CD4-positive, alpha-beta memory T cell (primary cell): ENCODE measurements around the gene EYA2. TPM values are rescaled to one million over a fixed set of nuclear protein-coding genes. Genes with fewer than 3 reads are reported as not detected.

ENCODE experiments used
- CTCF ChIA-PET: fragments of 350-600 bp; sonication (Branson Sonifier 250); formaldehyde crosslinking; loops from one replicate; lab custom pipeline; 2021; ENCODE audit warnings: inconsistent platforms; ENCODE audit not compliant: partially characterized antibody; lab: Charles Lee
- POLR2A ChIA-PET: fragments of 350-600 bp; sonication (Branson Sonifier 250); formaldehyde crosslinking; loops from one replicate; lab custom pipeline; 2021; ENCODE audit not compliant: partially characterized antibody; lab: Charles Lee
- DNase-seq, 5 donors: peaks; one replicate each; pipeline versions ENCODE4 v3.0.0 to v3.0.0-alpha.2; 2020 to 2022; ENCODE audit warnings: mixed read lengths in 1 of 5
- H3K27ac ChIP-seq: one replicate; pipeline ENCODE4 v1.7.0; 2013; ENCODE audit warnings: low read depth, low read length
- H3K27me3 ChIP-seq: 2 replicates; pipeline ENCODE4 v1.7.0; 2013; ENCODE audit warnings: mild to moderate bottlenecking, low read length, moderate library complexity; ENCODE audit not compliant: insufficient read depth
- H3K36me3 ChIP-seq: 2 replicates; pipeline ENCODE4 v1.7.0; 2013; ENCODE audit warnings: mild to moderate bottlenecking, low read length, moderate library complexity; ENCODE audit not compliant: insufficient read depth
- H3K4me1 ChIP-seq: 2 replicates; pipeline ENCODE4 v1.7.0; 2013; ENCODE audit warnings: mild to moderate bottlenecking, low read length, moderate library complexity; ENCODE audit not compliant: insufficient read depth
- H3K4me3 ChIP-seq, 2 donors: one replicate each; pipeline ENCODE4 v1.7.0; 2013; ENCODE audit warnings: low read length in 2 of 2, mild to moderate bottlenecking in 1 of 2
- H3K9me3 ChIP-seq, 2 donors: one replicate each; pipeline ENCODE4 v1.7.0; 2013; ENCODE audit warnings: low read length in 2 of 2, control low read depth in 1 of 2; ENCODE audit not compliant: control insufficient read depth in 1 of 2
- H3K27ac Mint-ChIP-seq, 7 donors: one replicate each; pipeline ENCODE4 v1.8.0; 2020 to 2021; ENCODE audit warnings: mixed read lengths in 7 of 7, mild to moderate bottlenecking in 6 of 7, inconsistent platforms in 3 of 7, moderate library complexity in 3 of 7
- H3K27me3 Mint-ChIP-seq, 2 donors: one replicate each; pipeline ENCODE4 v1.8.0; 2020 to 2021; ENCODE audit warnings: mixed read lengths in 2 of 2
- H3K36me3 Mint-ChIP-seq, 2 donors: one replicate each; pipeline ENCODE4 v1.8.0; 2020 to 2021; ENCODE audit warnings: mixed read lengths in 2 of 2, inconsistent platforms in 1 of 2, mild to moderate bottlenecking in 1 of 2
- H3K4me1 Mint-ChIP-seq, 4 donors: one replicate each; pipeline ENCODE4 v1.8.0; 2020 to 2021; ENCODE audit warnings: mixed read lengths in 4 of 4, mild to moderate bottlenecking in 1 of 4
- H3K4me3 Mint-ChIP-seq, 8 donors: one replicate each; pipeline ENCODE4 v1.8.0; 2020 to 2021; ENCODE audit warnings: mixed read lengths in 8 of 8, mild to moderate bottlenecking in 7 of 8, moderate library complexity in 6 of 8, inconsistent platforms in 3 of 8
- H3K9me3 Mint-ChIP-seq, 8 donors: one replicate each; pipeline ENCODE4 v1.8.0; 2020 to 2021; ENCODE audit warnings: mixed read lengths in 8 of 8, mild to moderate bottlenecking in 5 of 8, inconsistent platforms in 3 of 8, moderate library complexity in 1 of 8
- intact Hi-C: fragments of 100-400 bp; cut with micrococcal nuclease; formaldehyde crosslinking; loops from one replicate; pipeline ENCODE4 v1.15.1; 2023
- polyA plus RNA-seq, 2 donors: library from polyadenylated mRNA; unstranded; fragments of 300-500 nt; fragmentation: Illumina TruSeq; gene quantifications; one replicate each; pipeline ENCODE4 v1.2.3, GENCODE V29; 2021
- total RNA-seq, 2 experiments: library from RNA; stranded (reverse); gene quantifications; one replicate each; pipeline ENCODE4 v1.2.3, GENCODE V29; 2021

The EYA2 gene
- total and polyA plus RNA-seq, 4 experiments from 2014 or later, result not detected

DNA sequence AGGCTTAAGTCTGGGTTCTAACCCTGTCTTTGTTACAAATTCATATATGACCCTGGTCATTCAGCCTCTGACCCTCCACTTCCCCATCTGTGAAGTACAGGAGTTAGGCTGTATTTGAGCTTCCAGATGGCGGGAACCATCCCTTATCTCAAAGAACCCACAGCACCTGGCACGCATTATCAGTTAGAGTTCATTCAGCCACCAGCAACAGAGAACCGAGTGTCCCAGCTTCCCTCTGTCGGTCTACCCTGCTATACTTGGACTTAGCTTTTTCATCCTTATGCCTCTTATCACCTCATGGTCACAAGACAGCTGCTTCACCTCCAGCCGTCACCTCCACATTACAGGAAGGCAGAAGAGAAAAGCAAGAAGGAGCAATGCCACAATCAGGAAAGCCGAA is 147.8 kb downstream of the EYA2 start:
- no peaks in the 10 kb centered on the region for H3K4me1 ChIP-seq
- POLR2A ChIA-PET, result no interaction called here

DNA sequence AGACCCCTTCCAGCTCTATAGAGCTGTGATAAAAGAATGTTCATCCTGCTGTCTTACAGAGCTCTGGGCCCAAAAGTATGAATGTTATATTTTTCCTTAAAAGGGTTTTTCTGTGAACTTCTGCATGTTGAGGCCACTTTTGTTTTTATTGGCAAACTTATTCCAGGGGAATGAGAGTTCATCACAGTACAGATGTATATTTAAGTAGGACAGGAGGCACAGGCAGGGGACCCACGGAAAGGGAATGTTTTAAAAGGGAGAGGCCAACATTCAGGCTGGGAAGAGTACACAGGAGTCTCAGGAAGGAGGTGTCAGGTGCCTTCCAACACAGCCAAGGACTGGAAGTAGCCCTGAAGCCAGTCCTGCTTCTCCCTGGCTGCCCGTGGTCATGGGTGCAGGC is 148.4 kb downstream of the EYA2 start:
- intact Hi-C loops, result no loop called here
- Histone ChIP-seq H3K27me3 (no peaks in the 10 kb centered on the region), H3K4me3 (no peak overlapping the region), H3K36me3 (no peaks in the 10 kb centered on the region), H3K9me3 (no peaks in the 10 kb centered on the region), H3K27ac (no peak overlapping the region), H3K4me1 (no peaks in the 10 kb centered on the region)
- H3K27me3 Mint-ChIP-seq, result peaks cover 15 to 18% of the 10 kb centered on the region in 2 donors
- ChIA-PET POLR2A (no interaction called here), CTCF (no interaction called here)
- DNase-seq, result no peak
- no peaks in the 10 kb centered on the region for H3K4me1 Mint-ChIP-seq
- H3K36me3 Mint-ChIP-seq, result no peaks in the 10 kb centered on the region
- no peak overlapping the region for H3K27ac Mint-ChIP-seq
- peaks cover 3 to 24% (median 13%) of the 10 kb centered on the region in 8 donors for H3K9me3 Mint-ChIP-seq
- H3K4me3 Mint-ChIP-seq, result no peak overlapping the region

More for the DNA sequence above, 147.8 kb downstream of the EYA2 start:
- Mint-ChIP-seq H3K27ac (no peak overlapping the region), H3K27me3 (peaks cover 12 to 14% of the 10 kb centered on the region in 2 donors), H3K4me3 (no peak overlapping the region), H3K9me3 (peaks cover 3 to 24% (median 12%) of the 10 kb centered on the region in 8 donors), H3K36me3 (no peaks in the 10 kb centered on the region), H3K4me1 (no peaks in the 10 kb centered on the region)
- intact Hi-C loops, result no loop called here
- Histone ChIP-seq H3K27me3 (no peaks in the 10 kb centered on the region), H3K9me3 (no peaks in the 10 kb centered on the region), H3K36me3 (no peaks in the 10 kb centered on the region), H3K4me3 (no peak overlapping the region), H3K27ac (no peak overlapping the region)
- CTCF ChIA-PET, result interaction anchor here (0.6 kb wide), 1 partner anchor 23 kb away, joined by 4 read pairs; no protein-coding TSS in a partner anchor
- DNase-seq, result no peak

- H3K4me3 ChIP-seq, result no peak overlapping the region
- Mint-ChIP-seq H3K36me3 (no peaks in the 10 kb centered on the region), H3K27me3 (peaks cover 12 to 21% of the 10 kb centered on the region in 2 donors), H3K27ac (no peak overlapping the region), H3K4me3 (peak overlapping the region in 1 of 8 donors; percentile 53), H3K4me1 (no peaks in the 10 kb centered on the region), H3K9me3 (peaks cover 3 to 24% (median 16%) of the 10 kb centered on the region in 8 donors)
- H3K9me3 ChIP-seq, result no peaks in the 10 kb centered on the region
- CTCF ChIA-PET, result no interaction called here
- POLR2A ChIA-PET, result no interaction called here
- DNase-seq, result no peak
- no peaks in the 10 kb centered on the region for H3K27me3 ChIP-seq
- intact Hi-C loops, result no loop called here
- no peak overlapping the region for H3K27ac ChIP-seq
- no peaks in the 10 kb centered on the region for H3K4me1 ChIP-seq
- no peaks in the 10 kb centered on the region for H3K36me3 ChIP-seq
These were observed 150.3 kb downstream of the EYA2 start for GRCh38 chr20:47044938-47045337.

DNA sequence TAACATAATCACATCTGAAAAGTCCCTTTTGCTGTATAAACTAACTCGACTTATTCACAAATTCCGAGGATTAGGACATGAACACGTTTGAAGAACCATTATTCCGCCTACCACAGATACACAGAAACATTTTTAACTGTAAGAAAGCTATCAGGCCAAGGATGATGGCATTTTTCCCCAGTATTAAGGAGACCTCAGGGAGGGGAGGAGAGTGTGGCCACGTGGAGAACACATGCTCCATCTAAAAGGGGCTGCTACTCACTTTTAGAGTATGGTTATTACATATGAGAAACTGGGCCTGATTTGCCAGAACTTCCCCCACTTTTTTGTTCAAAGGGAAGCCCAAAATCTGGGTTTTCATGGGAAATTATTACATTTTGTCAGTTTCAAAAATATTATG is 153.4 kb downstream of the EYA2 start:
- no peaks in the 10 kb centered on the region for H3K4me1 ChIP-seq
- Mint-ChIP-seq H3K27ac (no peak overlapping the region), H3K36me3 (no peaks in the 10 kb centered on the region), H3K9me3 (peaks cover 3 to 24% (median 16%) of the 10 kb centered on the region in 8 donors), H3K4me1 (no peaks in the 10 kb centered on the region), H3K27me3 (peaks cover 12 to 14% of the 10 kb centered on the region in 2 donors), H3K4me3 (no peak overlapping the region)
- H3K27ac ChIP-seq, result no peak overlapping the region
- H3K4me3 ChIP-seq, result no peak overlapping the region
- ChIA-PET CTCF (no interaction called here), POLR2A (no interaction called here)
- DNase-seq, result no peak
- H3K9me3 ChIP-seq, result no peaks in the 10 kb centered on the region
- no peaks in the 10 kb centered on the region for H3K27me3 ChIP-seq
- intact Hi-C loops, result no loop called here
- no peaks in the 10 kb centered on the region for H3K36me3 ChIP-seq

DNA sequence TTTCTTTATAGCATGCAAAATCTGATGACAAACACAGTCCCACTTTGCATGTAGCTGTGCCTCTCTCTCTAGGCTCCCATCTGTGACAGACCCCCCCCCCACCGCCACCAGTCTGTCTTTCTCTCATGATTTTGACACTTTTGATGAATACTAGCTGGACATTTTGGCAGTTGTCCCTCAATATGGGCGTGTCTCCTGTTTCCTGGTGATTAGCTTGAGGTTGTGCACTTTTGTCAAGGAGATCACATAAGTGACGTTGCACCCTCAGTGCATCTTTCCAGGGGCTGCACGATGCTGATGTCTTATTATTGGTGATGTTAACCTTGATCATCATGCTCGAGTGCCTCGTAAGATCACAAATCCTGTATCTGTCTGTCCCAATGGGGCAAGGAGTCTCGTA is 155.1 kb downstream of the EYA2 start:
- Mint-ChIP-seq H3K27ac (no peak overlapping the region), H3K4me1 (no peaks in the 10 kb centered on the region), H3K27me3 (peaks cover 10 to 11% of the 10 kb centered on the region in 2 donors), H3K4me3 (no peak overlapping the region), H3K9me3 (peaks cover 3 to 17% (median 14%) of the 10 kb centered on the region in 8 donors), H3K36me3 (no peaks in the 10 kb centered on the region)
- no peaks in the 10 kb centered on the region for H3K4me1 ChIP-seq
- POLR2A ChIA-PET, result no interaction called here
- no peak for DNase-seq
- H3K4me3 ChIP-seq, result no peak overlapping the region
- H3K9me3 ChIP-seq, result no peaks in the 10 kb centered on the region
- H3K27me3 ChIP-seq, result no peaks in the 10 kb centered on the region
- intact Hi-C loops, result no loop called here
- CTCF ChIA-PET, result no interaction called here
- H3K36me3 ChIP-seq, result no peaks in the 10 kb centered on the region
- no peak overlapping the region for H3K27ac ChIP-seq

DNA sequence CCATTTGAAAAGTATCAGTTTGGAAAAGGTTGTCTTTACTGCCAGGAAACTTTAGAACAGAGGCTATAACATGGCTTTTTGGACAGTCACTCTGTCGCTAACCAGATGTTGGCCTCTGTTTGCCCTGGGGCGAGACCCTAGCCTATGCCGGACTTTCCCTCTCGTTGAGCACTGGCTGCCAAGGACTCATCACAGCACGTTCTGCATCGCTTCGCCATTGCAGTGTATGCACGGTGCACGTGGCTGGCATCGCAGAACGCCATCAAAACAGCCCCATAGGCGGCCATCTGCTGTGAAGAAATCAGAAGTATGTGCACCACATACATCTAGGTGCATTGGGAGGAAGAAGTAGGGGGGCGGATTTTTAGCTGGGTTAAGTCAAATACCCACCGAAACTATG is 156.4 kb downstream of the EYA2 start:
- Histone ChIP-seq H3K27ac (no peak overlapping the region), H3K4me1 (no peaks in the 10 kb centered on the region), H3K9me3 (no peaks in the 10 kb centered on the region), H3K27me3 (no peaks in the 10 kb centered on the region), H3K4me3 (no peak overlapping the region), H3K36me3 (no peaks in the 10 kb centered on the region)
- intact Hi-C loops, result no loop called here
- POLR2A ChIA-PET, result no interaction called here
- Mint-ChIP-seq H3K9me3 (peaks cover 0 to 8% (median 4%) of the 10 kb centered on the region in 8 donors), H3K27me3 (peaks cover 7 to 21% of the 10 kb centered on the region in 2 donors), H3K4me3 (no peak overlapping the region), H3K27ac (no peak overlapping the region), H3K36me3 (no peaks in the 10 kb centered on the region), H3K4me1 (no peaks in the 10 kb centered on the region)
- DNase-seq, result no peak
- CTCF ChIA-PET, result no interaction called here

- Mint-ChIP-seq H3K4me1 (no peaks in the 10 kb centered on the region), H3K27me3 (peaks cover 7 to 21% of the 10 kb centered on the region in 2 donors), H3K4me3 (no peak overlapping the region), H3K9me3 (peaks cover 0 to 7% (median 0%) of the 10 kb centered on the region in 8 donors), H3K27ac (no peak overlapping the region), H3K36me3 (no peaks in the 10 kb centered on the region)
- Histone ChIP-seq H3K27me3 (no peaks in the 10 kb centered on the region), H3K4me3 (no peak overlapping the region), H3K36me3 (no peaks in the 10 kb centered on the region), H3K4me1 (no peaks in the 10 kb centered on the region), H3K9me3 (no peaks in the 10 kb centered on the region), H3K27ac (no peak overlapping the region)
- CTCF ChIA-PET, result interaction anchor here (0.6 kb wide), 1 partner anchor 12 kb away, joined by 4 read pairs; no protein-coding TSS in a partner anchor
- no peak for DNase-seq
- POLR2A ChIA-PET, result no interaction called here
- intact Hi-C loops, result no loop called here
These were observed 157.4 kb downstream of the EYA2 start for GRCh38 chr20:47051936-47052526.
